MM.1S (cell line): ENCODE measurements around the gene MACROD2.

Source experiments
- CTCF ChIP-seq: fragments of 300-600 bp; sonication (generic); IDR thresholded peaks from 2 replicates; pipeline ENCODE4 v1.5.1; 2016; ENCODE audit warnings: antibody characterized with exemption, low read length, mixed read lengths
- EZH2 ChIP-seq: fragments of 300-600 bp; sonication (generic); optimal IDR thresholded peaks from 2 replicates; pipeline ENCODE3; 2017; ENCODE audit warnings: low read depth, mild to moderate bottlenecking, antibody characterized with exemption, low read length, mixed read lengths
- EZH2phosphoT487 ChIP-seq: fragments of 300-600 bp; sonication (generic); IDR thresholded peaks from 2 replicates; pipeline ENCODE4 v1.6.1; 2018; ENCODE audit warnings: antibody characterized with exemption, low read length

DNA sequence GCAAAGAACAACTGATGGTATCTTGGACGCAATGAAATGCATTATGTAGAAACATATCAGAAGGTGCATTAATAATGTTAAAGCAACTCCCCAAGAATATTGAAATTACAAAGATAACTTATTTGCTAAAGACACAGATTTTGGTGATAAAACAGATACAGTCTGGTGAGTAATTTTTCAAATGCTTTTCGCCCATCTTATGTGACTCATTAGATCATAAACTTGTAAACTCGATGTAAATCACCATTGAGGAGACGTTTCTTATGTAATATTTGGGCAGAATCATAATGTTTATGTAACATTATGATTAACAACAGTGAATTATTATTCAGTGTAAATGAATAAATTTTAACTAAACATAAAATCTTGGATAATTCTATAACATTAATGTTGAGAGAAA is 1969.8 kb downstream of the MACROD2 start:
- no peak for TF ChIP-seq CTCF
- no peak for TF ChIP-seq EZH2
- no peak for TF ChIP-seq EZH2phosphoT487
